HG03139 (cell line): ENCODE measurements around the gene LMTK2.

ENCODE experiments used
- ATAC-seq: cut with Tn5 transposase; IDR thresholded peaks from one replicate; pipeline ENCODE4 v1.9.1; 2021; ENCODE audit not compliant: unreplicated experiment

LMTK2 gene

GRCh38 chr7:98106647-98107312 lies at the start of gene LMTK2:
LMTK2 (plus strand) TSS chr7:98106862; CDS start chr7:98107178, 316 bp downstream.
- ATAC-seq, result peak; percentile 100

GRCh38 chr7:98057157-98057556 lies 49.5 kb upstream of the LMTK2 start:
- ATAC-seq, result no peak

- no peak for ATAC-seq
Observed at GRCh38 chr7:98058186-98058585, 48.5 kb upstream of the LMTK2 start.

GRCh38 chr7:98064233-98064632 lies 42.4 kb upstream of the LMTK2 start:
- no peak for ATAC-seq

- ATAC-seq, result no peak
Observed at GRCh38 chr7:98066208-98066607, 40.5 kb upstream of the LMTK2 start.

- no peak for ATAC-seq
Observed at GRCh38 chr7:98066934-98067507, 39.6 kb upstream of the LMTK2 start.

GRCh38 chr7:98073047-98073446 lies 33.6 kb upstream of the LMTK2 start:
- ATAC-seq, result no peak

GRCh38 chr7:98075801-98076200 lies 30.9 kb upstream of the LMTK2 start:
- ATAC-seq, result no peak

- no peak for ATAC-seq
Observed at GRCh38 chr7:98077762-98078161, 28.9 kb upstream of the LMTK2 start.

- no peak for ATAC-seq
Observed at GRCh38 chr7:98078197-98078870, 28.3 kb upstream of the LMTK2 start.

- no peak for ATAC-seq
Observed at GRCh38 chr7:98079891-98080648, 26.6 kb upstream of the LMTK2 start.

GRCh38 chr7:98081319-98081718 lies 25.3 kb upstream of the LMTK2 start:
- ATAC-seq, result no peak

- ATAC-seq, result no peak
Observed at GRCh38 chr7:98084631-98085030, 22.0 kb upstream of the LMTK2 start.

- ATAC-seq, result no peak
Observed at GRCh38 chr7:98085674-98086073, 21.0 kb upstream of the LMTK2 start.

GRCh38 chr7:98086281-98086718 lies 20.4 kb upstream of the LMTK2 start:
- ATAC-seq, result no peak

- ATAC-seq, result no peak
Observed at GRCh38 chr7:98088109-98088508, 18.6 kb upstream of the LMTK2 start.

GRCh38 chr7:98090116-98090515 lies 16.5 kb upstream of the LMTK2 start:
- no peak for ATAC-seq

- ATAC-seq, result no peak
Observed at GRCh38 chr7:98091061-98091460, 15.6 kb upstream of the LMTK2 start.

GRCh38 chr7:98091523-98091922 lies 15.1 kb upstream of the LMTK2 start:
- ATAC-seq, result no peak

GRCh38 chr7:98097042-98097645 lies 9.5 kb upstream of the LMTK2 start:
- no peak for ATAC-seq

- ATAC-seq, result no peak
Observed at GRCh38 chr7:98100088-98100487, 6.6 kb upstream of the LMTK2 start.
